IMR-90 (cell line): Measurements from ENCODE around the gene CDK10. TPM values are rescaled to one million over a fixed set of nuclear protein-coding genes. Genes with fewer than 3 reads are reported as not detected.

Experiments
- ATAC-seq: fragments of 200-7000 bp; cut with Tn5 transposase; 2 replicates; pipeline ENCODE4 v1.9.1; 2020; ENCODE audit warnings: low read depth, mild to moderate bottlenecking, moderate library complexity
- BruUV-seq: library from RNA; stranded (reverse); fragments of 400-500 nt; replicated peaks from 2 replicates; lab custom pipeline; 2021; lab: Mats Ljungman, UMichigan
- CTCF ChIA-PET: fragments of 300-600 bp; formaldehyde crosslinking; extraction: SDS; loops from one replicate; lab custom pipeline; 2021; ENCODE audit warnings: antibody characterized with exemption; lab: Yijun Ruan, JAX
- POLR2A ChIA-PET: fragments of 300-600 bp; sonication (Branson Sonifier 250); formaldehyde crosslinking; loops from one replicate; lab custom pipeline; 2022; ENCODE audit warnings: antibody characterized with exemption; ENCODE audit not compliant: unreplicated experiment; lab: Charles Lee
- DNase-seq: peaks from one replicate; pipeline ENCODE4 v3.0.0; 2013
- H2AFZ ChIP-seq: replicated peaks from 2 replicates; pipeline ENCODE3; 2013; ENCODE audit warnings: low read length, mild to moderate bottlenecking; ENCODE audit not compliant: poor library complexity
- H2AK5ac ChIP-seq: 2 replicates; pipeline ENCODE4 v1.6.1; 2013; ENCODE audit warnings: low read depth, low read length, inconsistent platforms
- H2AK9ac ChIP-seq: replicated peaks from 2 replicates; pipeline ENCODE3; 2013; ENCODE audit warnings: mild to moderate bottlenecking, low read depth, low read length, moderate library complexity; ENCODE audit not compliant: poor library complexity
- H2BK120ac ChIP-seq: 2 replicates; pipeline ENCODE4 v1.6.1; 2013; ENCODE audit warnings: low read depth, low read length, inconsistent platforms
- H2BK15ac ChIP-seq: 3 replicates; pipeline ENCODE4 v1.6.1; 2013; ENCODE audit warnings: low read depth, low read length, inconsistent platforms
- H2BK20ac ChIP-seq: 2 replicates; pipeline ENCODE4 v1.6.1; 2013; ENCODE audit warnings: low read depth, mild to moderate bottlenecking, inconsistent platforms, low read length, moderate library complexity
- H2BK5ac ChIP-seq: 2 replicates; pipeline ENCODE4 v1.6.1; 2013; ENCODE audit warnings: mild to moderate bottlenecking, low read depth, low read length, inconsistent platforms; ENCODE audit not compliant: poor library complexity, severe bottlenecking
- H3K14ac ChIP-seq: replicated peaks from 2 replicates; pipeline ENCODE4 v1.6.1; 2013; ENCODE audit warnings: low read depth, low read length, inconsistent platforms
- H3K18ac ChIP-seq: 2 replicates; pipeline ENCODE4 v1.6.1; 2013; ENCODE audit warnings: low read depth, low read length, control low read depth
- H3K23ac ChIP-seq: 2 replicates; pipeline ENCODE4 v1.6.1; 2013; ENCODE audit warnings: low read depth, low read length, inconsistent platforms
- H3K27ac ChIP-seq: 2 replicates; pipeline ENCODE4 v1.5.1; 2013; ENCODE audit warnings: mild to moderate bottlenecking, control low read depth, low read length; ENCODE audit not compliant: insufficient read depth
- H3K27me3 ChIP-seq: 2 replicates; pipeline ENCODE4 v1.6.1; 2013; ENCODE audit warnings: low read length; ENCODE audit not compliant: control insufficient read depth, insufficient read depth
- H3K36me3 ChIP-seq: 2 replicates; pipeline ENCODE4 v1.6.1; 2013; ENCODE audit warnings: low read length, mixed read lengths; ENCODE audit not compliant: control insufficient read depth, insufficient read depth
- H3K4ac ChIP-seq: 2 replicates; pipeline ENCODE4 v1.6.1; 2013; ENCODE audit warnings: low read depth, low read length, inconsistent platforms
- H3K4me1 ChIP-seq: 2 replicates; pipeline ENCODE4 v1.6.1; 2013; ENCODE audit warnings: low read length, mixed read lengths; ENCODE audit not compliant: control insufficient read depth, insufficient read depth
- H3K4me2 ChIP-seq: 2 replicates; pipeline ENCODE4 v1.6.1; 2013; ENCODE audit warnings: low read depth, mild to moderate bottlenecking, control low read depth, low read length, moderate library complexity
- H3K4me3 ChIP-seq: 2 replicates; pipeline ENCODE4 v1.5.1; 2013; ENCODE audit warnings: low read depth, mild to moderate bottlenecking, control low read depth, low read length, moderate library complexity; ENCODE audit not compliant: insufficient read depth
- H3K56ac ChIP-seq: 2 replicates; pipeline ENCODE4 v1.6.1; 2013; ENCODE audit warnings: low read length, inconsistent platforms; ENCODE audit not compliant: insufficient read depth; ENCODE audit errors: extremely low read depth
- H3K79me1 ChIP-seq, 2 experiments: 2 replicates each; pipeline ENCODE4 v1.6.1; 2013; ENCODE audit warnings: low read length in 2 of 2, inconsistent platforms in 1 of 2, low read depth in 1 of 2
- H3K9ac ChIP-seq: 2 replicates; pipeline ENCODE4 v1.6.1; 2013; ENCODE audit warnings: low read depth, low read length, control low read depth
- H3K9me1 ChIP-seq: 2 replicates; pipeline ENCODE4 v1.6.1; 2013; ENCODE audit warnings: low read length, inconsistent platforms; ENCODE audit not compliant: insufficient read depth
- H3K9me3 ChIP-seq: 2 replicates; pipeline ENCODE4 v1.6.1; 2013; ENCODE audit warnings: low read length; ENCODE audit not compliant: control insufficient read depth, insufficient read depth
- H4K20me1 ChIP-seq: 2 replicates; pipeline ENCODE4 v1.6.1; 2013; ENCODE audit warnings: low read length, inconsistent platforms; ENCODE audit not compliant: insufficient read depth
- H4K5ac ChIP-seq: 2 replicates; pipeline ENCODE4 v1.6.1; 2013; ENCODE audit warnings: mild to moderate bottlenecking, low read depth, low read length, control low read depth
- H4K8ac ChIP-seq, 2 experiments: 2 replicates each; pipeline ENCODE4 v1.6.1; 2013; ENCODE audit warnings: low read depth in 2 of 2, low read length in 2 of 2, control low read depth in 1 of 2, inconsistent platforms in 1 of 2
- H4K91ac ChIP-seq: 2 replicates; pipeline ENCODE4 v1.6.1; 2013; ENCODE audit warnings: low read depth, low read length, inconsistent platforms; ENCODE audit not compliant: insufficient read depth
- CEBPB ChIP-seq: IDR thresholded peaks from 2 replicates; pipeline ENCODE4 v1.6.1; 2012; ENCODE audit warnings: low read depth, low read length, improper control_type of control experiment
- CHD1 ChIP-seq: IDR thresholded peaks from 2 replicates; pipeline ENCODE4 v1.6.1; 2012; ENCODE audit warnings: low read depth, low read length, improper control_type of control experiment
- CTCF ChIP-seq: conservative IDR thresholded peaks from 2 replicates; pipeline ENCODE4 v1.5.1; 2012; ENCODE audit warnings: mild to moderate bottlenecking, low read depth, low read length, improper control_type of control experiment
- ELK1 ChIP-seq: fragments of 150-350 bp; IDR thresholded peaks from 2 replicates; pipeline ENCODE4 v1.6.1; 2016; ENCODE audit warnings: low read depth, mild to moderate bottlenecking, low read length, moderate library complexity, borderline replicate concordance
- FOS ChIP-seq: fragments of 150-350 bp; IDR thresholded peaks from 2 replicates; pipeline ENCODE4 v1.6.1; 2016; ENCODE audit warnings: low read depth, low read length
- NFE2L2 ChIP-seq: fragments of 150-350 bp; IDR thresholded peaks from 2 replicates; pipeline ENCODE4 v1.6.1; 2016; ENCODE audit warnings: low read depth, mild to moderate bottlenecking, low read length
- POLR2A ChIP-seq: IDR thresholded peaks from 2 replicates; pipeline ENCODE4 v1.6.1; 2012; ENCODE audit warnings: mild to moderate bottlenecking, low read depth, low read length
- RFX5 ChIP-seq: IDR thresholded peaks from 2 replicates; pipeline ENCODE4 v1.8.0; 2012; ENCODE audit warnings: low read depth, mild to moderate bottlenecking, low read length, moderate library complexity
- WGBS, 2 experiments: methylation state at CpG; one replicate each; pipeline versions ENCODE4 v1.1.5 to v1.1.7; 2013; ENCODE audit warnings: missing lambda C conversion rate in 2 of 2; ENCODE audit not compliant: insufficient read length in 1 of 2; ENCODE audit errors: extremely low coverage in 2 of 2; 5-methylcytosine and 5-hydroxymethylcytosine counted together
- dilution Hi-C: fragments of 300-500 bp; cut with HindIII; formaldehyde crosslinking; loops from one replicate; pipeline ENCODE4 v1.14.3; 2018; ENCODE audit warnings: low sequenced_read_pairs; ENCODE audit not compliant: unreplicated experiment
- in situ Hi-C: fragments of 300-500 bp; cut with MboI; formaldehyde crosslinking; loops from 3 replicates; pipeline ENCODE4 v1.14.3; 2019; ENCODE audit warnings: low sequenced_read_pairs, inconsistent platforms, mixed read lengths
- intact Hi-C: fragments of 100-400 bp; cut with micrococcal nuclease; formaldehyde crosslinking; loops from 2 replicates; pipeline ENCODE4 v1.10.0; 2022
- polyA plus RNA-seq, 3 experiments: library from polyadenylated mRNA; depleted of rRNA; stranded (reverse); fragments of >200 nt; gene quantifications; 2 replicates each; pipeline ENCODE4 v1.2.3, GENCODE V29; 2012; ENCODE audit warnings: low replicate concordance in 1 of 3
- total RNA-seq: library from RNA; depleted of rRNA; stranded (reverse); fragments of >200 nt; gene quantifications from 2 replicates; pipeline ENCODE4 v1.2.3, GENCODE V29; 2012

The CDK10 gene
- total and polyA plus RNA-seq, 2 of the 4 experiments (the other 2 are of a cell fraction), result 19.5 to 61.8 TPM

- intact Hi-C loops, result no loop called here
- Histone ChIP-seq H3K56ac (no peak overlapping the region), H4K8ac (no peak overlapping the region), H3K9ac (no peak overlapping the region), H2AK9ac (no peak overlapping the region), H3K27ac (no peak overlapping the region), H3K4me3 (no peak overlapping the region), H2BK15ac (no peak overlapping the region), H3K36me3 (peaks cover 72% of the 10 kb centered on the region), H3K9me1 (no peaks in the 10 kb centered on the region), H3K18ac (no peak overlapping the region), H4K20me1 (no peaks in the 10 kb centered on the region; the same call in 1 of the 2 replicates), H3K14ac (no peak overlapping the region), H3K4ac (no peak overlapping the region), H3K4me1 (no peaks in the 10 kb centered on the region), H3K23ac (no peak overlapping the region), H4K91ac (no peak overlapping the region), H2AK5ac (no peak overlapping the region), H2BK120ac (no peak overlapping the region), H3K27me3 (no peaks in the 10 kb centered on the region), H4K5ac (no peak overlapping the region), H2BK20ac (no peak overlapping the region), H3K9me3 (no peaks in the 10 kb centered on the region), H2BK5ac (no peak overlapping the region), H2AFZ (no peak overlapping the region), H3K79me1 (peaks cover 8 to 10% of the 10 kb centered on the region in 2 experiments; a peak in 3 of 4 replicates), H3K4me2 (no peak overlapping the region)
- dilution Hi-C loops, result no loop called here
- ChIA-PET CTCF (interaction anchor here (0.6 kb wide), 1 partner anchor 44 kb away, joined by 3 read pairs; no protein-coding TSS in a partner anchor), POLR2A (interaction anchor here (0.6 kb wide), 1 partner anchor 11 kb away, joined by 4 read pairs; no protein-coding TSS in a partner anchor)
- no peak for TF ChIP-seq CEBPB
- no peak for TF ChIP-seq CHD1
- no peak for TF ChIP-seq FOS
- TF ChIP-seq NFE2L2, result no peak
- TF ChIP-seq RFX5, result no peak
- TF ChIP-seq ELK1, result no peak
- TF ChIP-seq CTCF, result no peak
- TF ChIP-seq POLR2A, result no peak
- WGBS, 2 experiments, result 95% methylated on average over 12 of the region's 20 CpGs; no CpG with 5 or more reads in 1 of the 2 experiments
- BruUV-seq, result no TSS peak
- ATAC-seq (no peak), DNase-seq (no peak)
- in situ Hi-C loops, result no loop called here
Observed at GRCh38 chr16:89737341-89738071, 51.0 kb downstream of the CDK10 start.
